Endometrial microvascular endothelial cells (primary cell): ENCODE data around the gene OLIG2. TPM values are rescaled to one million over a fixed set of nuclear protein-coding genes. Genes with fewer than 3 reads are reported as not detected.

Source experiments
- in situ Hi-C: cut with HindIII; loops from 2 replicates; pipeline ENCODE4 v1.10.0; 2017; ENCODE audit warnings: low sequenced_read_pairs, low pct_unique_long_range_greater_than_20kb; ENCODE audit errors: inconsistent ontology term
- total RNA-seq: library from RNA; depleted of rRNA; stranded (reverse); fragments of >200 nt; gene quantifications from one replicate; pipeline ENCODE4 v1.2.3, GENCODE V29; 2015; ENCODE audit errors: inconsistent ontology term

OLIG2 gene
- total RNA-seq, 1 donor from 2014 or later: not detected

GRCh38 chr21:33029975-33030461 lies 4.3 kb downstream of the OLIG2 start:
- in situ Hi-C loops: no loop called here

- in situ Hi-C loops: no loop called here
Measured at GRCh38 chr21:33030633-33031032, 4.9 kb downstream of the OLIG2 start.

- in situ Hi-C loops: no loop called here
Measured at GRCh38 chr21:33031152-33031911, 5.6 kb downstream of the OLIG2 start.

- in situ Hi-C loops: no loop called here
Measured at GRCh38 chr21:33032434-33033047, 6.8 kb downstream of the OLIG2 start.

GRCh38 chr21:33033094-33033951 lies 7.6 kb downstream of the OLIG2 start:
- in situ Hi-C loops: no loop called here

- in situ Hi-C loops: no loop called here
Measured at GRCh38 chr21:33033961-33034413, 8.3 kb downstream of the OLIG2 start.

- in situ Hi-C loops: no loop called here
Measured at GRCh38 chr21:33035147-33035546, 9.4 kb downstream of the OLIG2 start.

GRCh38 chr21:33036430-33037162 lies 10.9 kb downstream of the OLIG2 start:
- in situ Hi-C loops: no loop called here

- in situ Hi-C loops: no loop called here
Measured at GRCh38 chr21:33037501-33037900, 11.8 kb downstream of the OLIG2 start.

GRCh38 chr21:33039536-33039935 lies 13.8 kb downstream of the OLIG2 start:
- in situ Hi-C loops: no loop called here

GRCh38 chr21:33040215-33040614 lies 14.5 kb downstream of the OLIG2 start:
- in situ Hi-C loops: no loop called here

- in situ Hi-C loops: no loop called here
Measured at GRCh38 chr21:33041981-33042380, 16.2 kb downstream of the OLIG2 start.

- in situ Hi-C loops: no loop called here
Measured at GRCh38 chr21:33042812-33043211, 17.1 kb downstream of the OLIG2 start.

- in situ Hi-C loops: no loop called here
Measured at GRCh38 chr21:33046455-33046854, 20.7 kb downstream of the OLIG2 start.

- in situ Hi-C loops: no loop called here
Measured at GRCh38 chr21:33047231-33047630, 21.5 kb downstream of the OLIG2 start.

GRCh38 chr21:33051925-33052324 lies 26.2 kb downstream of the OLIG2 start:
- in situ Hi-C loops: no loop called here

GRCh38 chr21:33053951-33054350 lies 28.2 kb downstream of the OLIG2 start:
- in situ Hi-C loops: no loop called here

GRCh38 chr21:33055991-33056390 lies 30.3 kb downstream of the OLIG2 start:
- in situ Hi-C loops: no loop called here
